HG02885 (cell line): ENCODE results near the gene SPDEF.

ENCODE experiments used
- ATAC-seq: cut with Tn5 transposase; IDR thresholded peaks from one replicate; pipeline ENCODE4 v1.9.1; 2021; ENCODE audit warnings: mild to moderate bottlenecking; ENCODE audit not compliant: unreplicated experiment, poor library complexity

The SPDEF gene

GRCh38 chr6:34517966-34518365 lies 38.2 kb downstream of the SPDEF start:
- no peak for ATAC-seq

GRCh38 chr6:34517461-34517881 lies 38.7 kb downstream of the SPDEF start:
- ATAC-seq, result no peak

- ATAC-seq, result no peak
Observed at GRCh38 chr6:34516391-34517324, 39.5 kb downstream of the SPDEF start.

- no peak for ATAC-seq
Observed at GRCh38 chr6:34515473-34516387, 40.4 kb downstream of the SPDEF start.

- ATAC-seq, result no peak
Observed at GRCh38 chr6:34514593-34515472, 41.3 kb downstream of the SPDEF start.

GRCh38 chr6:34514112-34514511 lies 42.0 kb downstream of the SPDEF start:
- no peak for ATAC-seq

GRCh38 chr6:34513646-34514045 lies 42.5 kb downstream of the SPDEF start:
- ATAC-seq, result no peak

- ATAC-seq, result no peak
Observed at GRCh38 chr6:34512738-34513115, 43.4 kb downstream of the SPDEF start.

GRCh38 chr6:34511915-34512737 lies 44.0 kb downstream of the SPDEF start:
- no peak for ATAC-seq

- ATAC-seq, result no peak
Observed at GRCh38 chr6:34511214-34511914, 44.8 kb downstream of the SPDEF start.

- ATAC-seq, result no peak
Observed at GRCh38 chr6:34510299-34510698, 45.8 kb downstream of the SPDEF start.

- ATAC-seq, result no peak
Observed at GRCh38 chr6:34509782-34510181, 46.3 kb downstream of the SPDEF start.

GRCh38 chr6:34508425-34508824 lies 47.7 kb downstream of the SPDEF start:
- no peak for ATAC-seq

GRCh38 chr6:34506718-34507117 lies 49.4 kb downstream of the SPDEF start:
- ATAC-seq, result no peak

GRCh38 chr6:34497411-34497810 lies 58.7 kb downstream of the SPDEF start:
- no peak for ATAC-seq

- ATAC-seq, result no peak
Observed at GRCh38 chr6:34496103-34496685, 59.9 kb downstream of the SPDEF start.

GRCh38 chr6:34494973-34495372 lies 61.2 kb downstream of the SPDEF start:
- ATAC-seq, result no peak

GRCh38 chr6:34493344-34493743 lies 62.8 kb downstream of the SPDEF start:
- no peak for ATAC-seq
